ENCODE measurements around the gene UTP25.

The UTP25 gene

GRCh38 chr1:209807509-209807908 lies 20.3 kb upstream of the UTP25 start:
- DNase-seq = no peak

GRCh38 chr1:209808059-209808581 lies 19.7 kb upstream of the UTP25 start:
- DNase-seq = peak; percentile 75

- DNase-seq = no peak
Observed at GRCh38 chr1:209809611-209810010, 18.2 kb upstream of the UTP25 start.

- no peak for DNase-seq
Observed at GRCh38 chr1:209810783-209811182, 17.0 kb upstream of the UTP25 start.

GRCh38 chr1:209813902-209814301 lies 13.9 kb upstream of the UTP25 start:
- no peak for DNase-seq

- no peak for DNase-seq
Observed at GRCh38 chr1:209815490-209815889, 12.3 kb upstream of the UTP25 start.

- DNase-seq = no peak
Observed at GRCh38 chr1:209815931-209816341, 11.8 kb upstream of the UTP25 start.

GRCh38 chr1:209816923-209817322 lies 10.8 kb upstream of the UTP25 start:
- no peak for DNase-seq

GRCh38 chr1:209817691-209818090 lies 10.1 kb upstream of the UTP25 start:
- no peak for DNase-seq

- DNase-seq = no peak
Observed at GRCh38 chr1:209819058-209819457, 8.7 kb upstream of the UTP25 start.

- no peak for DNase-seq
Observed at GRCh38 chr1:209820986-209821385, 6.8 kb upstream of the UTP25 start.

- no peak for DNase-seq
Observed at GRCh38 chr1:209822706-209823105, 5.1 kb upstream of the UTP25 start.

GRCh38 chr1:209823143-209824041 lies 4.4 kb upstream of the UTP25 start:
- peak; percentile 58 for DNase-seq

GRCh38 chr1:209825591-209826434 lies 2.0 kb upstream of the UTP25 start:
- DNase-seq = no peak

- no peak for DNase-seq
Observed at GRCh38 chr1:209829716-209830115, 1.9 kb downstream of the UTP25 start.

- DNase-seq = no peak
Observed at GRCh38 chr1:209830722-209831121, 3.0 kb downstream of the UTP25 start.

- DNase-seq = no peak
Observed at GRCh38 chr1:209831615-209832014, 3.8 kb downstream of the UTP25 start.

GRCh38 chr1:209835782-209836298 lies 8.1 kb downstream of the UTP25 start:
- no peak for DNase-seq

GRCh38 chr1:209837671-209838070 lies 9.9 kb downstream of the UTP25 start:
- no peak for DNase-seq

- no peak for DNase-seq
Observed at GRCh38 chr1:209838537-209838936, 10.8 kb downstream of the UTP25 start.

- peak; percentile 93 for DNase-seq
Observed at GRCh38 chr1:209839875-209840546, 12.2 kb downstream of the UTP25 start.

GRCh38 chr1:209840611-209841010 lies 12.8 kb downstream of the UTP25 start:
- no peak for DNase-seq

Measured in NCI-H226 (cell line).